Measurements from ENCODE around the gene MIA2.

Gene MIA2

GRCh38 chr14:39435241-39435640, 201.5 kb downstream of the MIA2 start:
- DNase-seq = no peak
